ENCODE measurements around the gene CDH4. TPM values are rescaled to one million over a fixed set of nuclear protein-coding genes. Genes with fewer than 3 reads are reported as not detected.

The CDH4 gene
- total RNA-seq, 1 donor = 0.18 TPM

- TF ChIP-seq CTCF (IDR thresholded peaks at IDR 0.05; ENCODE audit: insufficient read depth, low read length) = no peak
- no peak for DNase-seq (ENCODE audit: low read depth)
- no peak overlapping the region for H3K4me3 ChIP-seq (ENCODE audit: low read depth, low read length)
Observed at GRCh38 chr20:61640131-61640870, 388.2 kb downstream of the CDH4 start.

DNA sequence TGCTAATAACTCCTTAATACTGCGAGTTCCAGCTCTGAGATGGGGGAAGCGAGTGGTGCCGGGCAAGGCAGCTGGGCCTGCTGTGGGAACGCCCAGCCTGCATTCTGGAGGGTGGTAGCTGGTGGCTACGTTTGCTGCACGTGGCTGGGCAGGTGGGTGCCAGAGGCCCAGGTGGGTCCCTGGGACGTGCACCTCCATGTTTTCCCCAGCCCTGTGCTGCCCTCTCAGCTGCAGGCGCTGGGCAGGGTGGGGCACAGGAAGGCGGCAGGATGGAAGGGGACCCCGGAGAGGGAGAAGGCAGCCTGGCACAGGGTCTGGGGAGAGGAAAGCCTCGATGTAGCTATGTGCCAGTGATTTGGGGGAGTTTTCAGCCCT, 388.8 kb downstream of the CDH4 start:
- no peak for DNase-seq (ENCODE audit: low read depth)
- no peak for TF ChIP-seq CTCF (IDR thresholded peaks at IDR 0.05; ENCODE audit: insufficient read depth, low read length)
- H3K4me3 ChIP-seq (ENCODE audit: low read depth, low read length) = no peak overlapping the region

GRCh38 chr20:61643656-61644377, 391.8 kb downstream of the CDH4 start:
- H3K4me3 ChIP-seq (ENCODE audit: low read depth, low read length) = no peak overlapping the region
- TF ChIP-seq CTCF (IDR thresholded peaks at IDR 0.05; ENCODE audit: insufficient read depth, low read length) = no peak
- peak; percentile 18 for DNase-seq (ENCODE audit: low read depth)

- TF ChIP-seq CTCF (IDR thresholded peaks at IDR 0.05; ENCODE audit: insufficient read depth, low read length) = no peak
- no peak for DNase-seq (ENCODE audit: low read depth)
- H3K4me3 ChIP-seq (ENCODE audit: low read depth, low read length) = no peak overlapping the region
Observed at GRCh38 chr20:61644378-61645076, 392.5 kb downstream of the CDH4 start.

DNA sequence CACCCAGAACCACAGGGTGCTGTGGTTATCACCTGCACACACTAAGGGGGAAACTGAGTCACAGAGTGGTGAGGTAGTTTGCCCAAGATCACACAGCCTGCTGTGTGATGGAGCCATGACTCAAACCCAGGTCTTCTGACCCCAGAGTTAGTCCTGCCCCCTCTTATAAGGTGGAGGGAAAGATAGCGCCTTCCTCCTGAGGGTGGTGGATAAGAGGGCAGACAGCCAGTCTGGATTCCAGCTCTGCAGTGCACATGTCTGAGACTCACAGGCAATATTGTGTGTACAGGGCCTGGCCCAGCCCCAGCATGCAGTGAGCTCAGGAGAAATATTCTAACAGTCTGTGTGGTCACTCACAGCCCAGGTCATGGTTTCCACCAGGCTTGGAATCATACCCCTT, 393.7 kb downstream of the CDH4 start:
- no peak for TF ChIP-seq CTCF (IDR thresholded peaks at IDR 0.05; ENCODE audit: insufficient read depth, low read length)
- DNase-seq (ENCODE audit: low read depth) = no peak

GRCh38 chr20:61646453-61646852, 394.4 kb downstream of the CDH4 start:
- DNase-seq (ENCODE audit: low read depth) = no peak
- TF ChIP-seq CTCF (IDR thresholded peaks at IDR 0.05; ENCODE audit: insufficient read depth, low read length) = no peak
- no peak overlapping the region for H3K4me3 ChIP-seq (ENCODE audit: low read depth, low read length)

More for the DNA sequence above, 393.7 kb downstream of the CDH4 start:
- H3K4me3 ChIP-seq (ENCODE audit: low read depth, low read length) = no peak overlapping the region
